ENCODE measurements around the gene GABRP. TPM values are rescaled to one million over a fixed set of nuclear protein-coding genes. Genes with fewer than 3 reads are reported as not detected.

GABRP gene
- total RNA-seq, 1 experiment from 2014 or later = 1.5 TPM

DNA sequence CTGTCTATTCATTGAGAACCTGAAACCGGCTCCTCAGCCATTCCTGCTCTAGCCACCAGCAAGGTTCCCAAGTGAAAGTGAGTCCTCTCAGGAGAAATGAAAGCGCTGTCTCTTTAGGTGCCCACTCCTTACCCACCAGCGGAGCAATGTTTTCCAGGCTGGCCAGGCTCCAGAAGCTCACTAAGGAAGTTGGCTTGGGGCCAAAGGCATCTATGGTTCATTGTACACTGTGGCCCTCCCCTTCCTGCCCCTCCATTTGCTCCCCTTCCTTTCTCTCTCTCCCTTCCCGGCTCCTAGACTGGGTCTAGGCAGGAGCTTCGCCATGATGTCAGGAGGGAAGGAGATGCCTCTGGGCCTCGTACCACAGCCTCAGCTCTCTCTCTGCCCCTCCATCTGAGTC, 1.1 kb upstream of the GABRP start:
- Histone ChIP-seq H3K27me3 (ENCODE audit: insufficient read depth, low read length) (no peaks in the 10 kb centered on the region), H4K20me1 (ENCODE audit: control insufficient read depth, insufficient read depth, insufficient read length) (no peaks in the 10 kb centered on the region), H3K27ac (ENCODE audit: insufficient read length, low read depth, low read length) (no peak overlapping the region), H2BK20ac (ENCODE audit: low read depth, low read length, poor library complexity, severe bottlenecking) (no peak overlapping the region), H3K14ac (ENCODE audit: insufficient read depth, low read length) (no peak overlapping the region), H3K9ac (ENCODE audit: extremely low read depth, insufficient read length, low read length) (no peak overlapping the region), H2BK5ac (ENCODE audit: insufficient read length, low read length) (no peak overlapping the region), H3K18ac (ENCODE audit: insufficient read length, low read depth, low read length) (no peak overlapping the region), H4K8ac (replicated peaks; ENCODE audit: insufficient read length, low read depth, low read length) (no peak overlapping the region), H3K23me2 (ENCODE audit: insufficient read length, low read depth, low read length, poor library complexity, severe bottlenecking) (no peaks in the 10 kb centered on the region), H3K4me2 (ENCODE audit: insufficient read depth, insufficient read length, low read length) (no peak overlapping the region), H3K9me3 (ENCODE audit: control insufficient read depth, low read depth, low read length) (no peaks in the 10 kb centered on the region), H2BK15ac (ENCODE audit: low read depth, low read length) (no peak overlapping the region), H3K4ac (ENCODE audit: low read depth, low read length) (no peak overlapping the region), H4K91ac (ENCODE audit: insufficient read length, low read depth, low read length) (no peak overlapping the region), H2BK120ac (ENCODE audit: low read depth, low read length, poor library complexity, severe bottlenecking) (no peak overlapping the region), H2AFZ (ENCODE audit: low read length) (no peak overlapping the region), H2BK12ac (ENCODE audit: insufficient read length, low read depth, low read length) (no peak overlapping the region), H3K79me2 (ENCODE audit: insufficient read depth, low read length) (no peaks in the 10 kb centered on the region), H3K79me1 (ENCODE audit: insufficient read depth, low read depth, low read length, poor library complexity, severe bottlenecking) (no peaks in the 10 kb centered on the region), H2AK5ac (ENCODE audit: insufficient read length, low read length) (no peak overlapping the region), H3T11ph (ENCODE audit: low read length) (no peak overlapping the region), H3K23ac (ENCODE audit: insufficient read length, low read depth, low read length) (no peak overlapping the region), H4K5ac (ENCODE audit: insufficient read length, low read depth, low read length) (no peak overlapping the region), H3K4me1 (ENCODE audit: insufficient read depth, low read length) (no peaks in the 10 kb centered on the region), H3K56ac (ENCODE audit: insufficient read length, low read depth, low read length) (no peak overlapping the region)
- WGBS (ENCODE audit: extremely low coverage, insufficient read length, low lambda C conversion rate) = no CpG with 5 or more reads among the region's 6 CpGs
- Mint-ChIP-seq H3K4me1 (peaks cover 19 to 28% of the 10 kb centered on the region in 2 experiments), H3K27ac (no peak overlapping the region), H3K36me3 (ENCODE audit: insufficient read depth in 1 of 3, low read depth in 3 of 3) (no peaks in the 10 kb centered on the region), H3K27me3 (ENCODE audit: low read depth) (no peaks in the 10 kb centered on the region), H3K4me3 (no peak overlapping the region), H3K9me3 (no peaks in the 10 kb centered on the region)
- no peak for DNase-seq
- TF ChIP-seq, protein P1, sequence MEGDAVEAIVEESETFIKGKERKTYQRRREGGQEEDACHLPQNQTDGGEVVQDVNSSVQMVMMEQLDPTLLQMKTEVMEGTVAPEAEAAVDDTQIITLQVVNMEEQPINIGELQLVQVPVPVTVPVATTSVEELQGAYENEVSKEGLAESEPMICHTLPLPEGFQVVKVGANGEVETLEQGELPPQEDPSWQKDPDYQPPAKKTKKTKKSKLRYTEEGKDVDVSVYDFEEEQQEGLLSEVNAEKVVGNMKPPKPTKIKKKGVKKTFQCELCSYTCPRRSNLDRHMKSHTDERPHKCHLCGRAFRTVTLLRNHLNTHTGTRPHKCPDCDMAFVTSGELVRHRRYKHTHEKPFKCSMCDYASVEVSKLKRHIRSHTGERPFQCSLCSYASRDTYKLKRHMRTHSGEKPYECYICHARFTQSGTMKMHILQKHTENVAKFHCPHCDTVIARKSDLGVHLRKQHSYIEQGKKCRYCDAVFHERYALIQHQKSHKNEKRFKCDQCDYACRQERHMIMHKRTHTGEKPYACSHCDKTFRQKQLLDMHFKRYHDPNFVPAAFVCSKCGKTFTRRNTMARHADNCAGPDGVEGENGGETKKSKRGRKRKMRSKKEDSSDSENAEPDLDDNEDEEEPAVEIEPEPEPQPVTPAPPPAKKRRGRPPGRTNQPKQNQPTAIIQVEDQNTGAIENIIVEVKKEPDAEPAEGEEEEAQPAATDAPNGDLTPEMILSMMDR (conservative IDR thresholded peaks at IDR 0.05) = no peak
